ENCODE results near the gene ARHGAP32. TPM values are rescaled to one million over a fixed set of nuclear protein-coding genes. Genes with fewer than 3 reads are reported as not detected.
"Not testable (repeated sequence)": the region's sequence is repeated elsewhere in the genome, so short reads cannot be mapped to it uniquely, and the experiment has no call there.

Gene ARHGAP32
- polyA plus RNA-seq, 3 donors = 17.2 to 19.6 (median 18.0) TPM

- DNase-seq (ENCODE audit: extremely low read depth in 1 of 11, low read depth in 9 of 11, low spot score in 4 of 11) = no peak
These were observed 50.2 kb downstream of the ARHGAP32 start for GRCh38 chr11:129141748-129142523.

GRCh38 chr11:129131316-129131715 is 60.8 kb downstream of the ARHGAP32 start:
- DNase-seq (ENCODE audit: extremely low read depth in 1 of 11, low read depth in 9 of 11, low spot score in 4 of 11) = no peak

- DNase-seq (ENCODE audit: extremely low read depth in 1 of 11, low read depth in 9 of 11, low spot score in 4 of 11) = not testable (repeated sequence)
These were observed 63.1 kb downstream of the ARHGAP32 start for GRCh38 chr11:129128881-129129620.

- DNase-seq (ENCODE audit: extremely low read depth in 1 of 11, low read depth in 9 of 11, low spot score in 4 of 11) = no peak
These were observed 73.1 kb downstream of the ARHGAP32 start for GRCh38 chr11:129119036-129119435.

- DNase-seq (ENCODE audit: extremely low read depth in 1 of 11, low read depth in 9 of 11, low spot score in 4 of 11) = peak; percentile 20 to 65 (median 44)
These were observed 74.4 kb downstream of the ARHGAP32 start for GRCh38 chr11:129117595-129118350.

GRCh38 chr11:129115652-129116586 is 76.2 kb downstream of the ARHGAP32 start:
- no peak for DNase-seq (ENCODE audit: extremely low read depth in 1 of 11, low read depth in 9 of 11, low spot score in 4 of 11)

- DNase-seq (ENCODE audit: extremely low read depth in 1 of 11, low read depth in 9 of 11, low spot score in 4 of 11) = no peak
These were observed 82.4 kb downstream of the ARHGAP32 start for GRCh38 chr11:129109701-129110100.

GRCh38 chr11:129106788-129107187 is 85.3 kb downstream of the ARHGAP32 start:
- DNase-seq (ENCODE audit: extremely low read depth in 1 of 11, low read depth in 9 of 11, low spot score in 4 of 11) = no peak

GRCh38 chr11:129102756-129103155 is 89.4 kb downstream of the ARHGAP32 start:
- no peak for DNase-seq (ENCODE audit: extremely low read depth in 1 of 11, low read depth in 9 of 11, low spot score in 4 of 11)

- no peak for DNase-seq (ENCODE audit: extremely low read depth in 1 of 11, low read depth in 9 of 11, low spot score in 4 of 11)
These were observed 89.9 kb downstream of the ARHGAP32 start for GRCh38 chr11:129102225-129102624.

- DNase-seq (ENCODE audit: extremely low read depth in 1 of 11, low read depth in 9 of 11, low spot score in 4 of 11) = no peak
These were observed 98.8 kb downstream of the ARHGAP32 start for GRCh38 chr11:129093283-129093682.

GRCh38 chr11:129090056-129090455 is 102.1 kb downstream of the ARHGAP32 start:
- no peak for DNase-seq (ENCODE audit: extremely low read depth in 1 of 11, low read depth in 9 of 11, low spot score in 4 of 11)

- no peak for DNase-seq (ENCODE audit: extremely low read depth in 1 of 11, low read depth in 9 of 11, low spot score in 4 of 11)
These were observed 102.8 kb downstream of the ARHGAP32 start for GRCh38 chr11:129089279-129089678.

GRCh38 chr11:129086976-129087375 is 105.1 kb downstream of the ARHGAP32 start:
- no peak for DNase-seq (ENCODE audit: extremely low read depth in 1 of 11, low read depth in 9 of 11, low spot score in 4 of 11)

GRCh38 chr11:129077191-129077590 is 114.9 kb downstream of the ARHGAP32 start:
- DNase-seq (ENCODE audit: extremely low read depth in 1 of 11, low read depth in 9 of 11, low spot score in 4 of 11) = no peak

- no peak for DNase-seq (ENCODE audit: extremely low read depth in 1 of 11, low read depth in 9 of 11, low spot score in 4 of 11)
These were observed 116.4 kb downstream of the ARHGAP32 start for GRCh38 chr11:129075757-129076156.

- no peak for DNase-seq (ENCODE audit: extremely low read depth in 1 of 11, low read depth in 9 of 11, low spot score in 4 of 11)
These were observed 124.7 kb downstream of the ARHGAP32 start for GRCh38 chr11:129067454-129067853.

GRCh38 chr11:129066229-129066628 is 125.9 kb downstream of the ARHGAP32 start:
- DNase-seq (ENCODE audit: extremely low read depth in 1 of 11, low read depth in 9 of 11, low spot score in 4 of 11) = no peak

- DNase-seq (ENCODE audit: extremely low read depth in 1 of 11, low read depth in 9 of 11, low spot score in 4 of 11) = no peak
These were observed 129.0 kb downstream of the ARHGAP32 start for GRCh38 chr11:129063118-129063517.
